SKM-1 (cell line): ENCODE results near the gene NARS2.
A peak's percentile ranks its signal among the peaks of the same experiment; 100 is the strongest.
"Not testable (repeated sequence)": the region's sequence is repeated elsewhere in the genome, so short reads cannot be mapped to it uniquely, and the experiment has no call there.

Experiments
- DNase-seq: peaks from one replicate; lab custom pipeline; 2025; ENCODE audit not compliant: unreplicated experiment; lab: John Stamatoyannopoulos, UW

The NARS2 gene

GRCh38 chr11:78547931-78548705 is 26.5 kb downstream of the NARS2 start:
- no peak for DNase-seq

GRCh38 chr11:78542007-78542406 is 32.7 kb downstream of the NARS2 start:
- DNase-seq, result no peak

- DNase-seq, result no peak
These were observed 33.1 kb downstream of the NARS2 start for GRCh38 chr11:78541537-78541936.

GRCh38 chr11:78540256-78540655 is 34.4 kb downstream of the NARS2 start:
- DNase-seq, result no peak

- no peak for DNase-seq
These were observed 35.2 kb downstream of the NARS2 start for GRCh38 chr11:78539506-78539905.

GRCh38 chr11:78536933-78537332 is 37.7 kb downstream of the NARS2 start:
- no peak for DNase-seq

GRCh38 chr11:78535920-78536319 is 38.7 kb downstream of the NARS2 start:
- DNase-seq, result no peak

- DNase-seq, result no peak
These were observed 39.6 kb downstream of the NARS2 start for GRCh38 chr11:78535027-78535426.

- DNase-seq, result peak; percentile 0
These were observed 41.3 kb downstream of the NARS2 start for GRCh38 chr11:78533399-78533798.

- DNase-seq, result no peak
These were observed 41.7 kb downstream of the NARS2 start for GRCh38 chr11:78532991-78533390.

GRCh38 chr11:78526497-78527146 is 48.0 kb downstream of the NARS2 start:
- no peak for DNase-seq

GRCh38 chr11:78525720-78526119 is 48.9 kb downstream of the NARS2 start:
- DNase-seq, result no peak

GRCh38 chr11:78520230-78520629 is 54.4 kb downstream of the NARS2 start:
- no peak for DNase-seq

- no peak for DNase-seq
These were observed 58.4 kb downstream of the NARS2 start for GRCh38 chr11:78516281-78516680.

- no peak for DNase-seq
These were observed 59.7 kb downstream of the NARS2 start for GRCh38 chr11:78514922-78515502.

GRCh38 chr11:78513085-78513484 is 61.6 kb downstream of the NARS2 start:
- not testable (repeated sequence) for DNase-seq

GRCh38 chr11:78510597-78510996 is 64.1 kb downstream of the NARS2 start:
- DNase-seq, result no peak

GRCh38 chr11:78510025-78510596 is 64.6 kb downstream of the NARS2 start:
- no peak for DNase-seq

- DNase-seq, result no peak
These were observed 70.0 kb downstream of the NARS2 start for GRCh38 chr11:78504708-78505107.

- no peak for DNase-seq
These were observed 70.5 kb downstream of the NARS2 start for GRCh38 chr11:78504181-78504580.

- no peak for DNase-seq
These were observed 74.7 kb downstream of the NARS2 start for GRCh38 chr11:78499971-78500370.

- no peak for DNase-seq
These were observed 77.4 kb downstream of the NARS2 start for GRCh38 chr11:78497293-78497692.
